ENCODE measurements around the gene LOXL4. TPM values are rescaled to one million over a fixed set of nuclear protein-coding genes. Genes with fewer than 3 reads are reported as not detected.

The LOXL4 gene
- total RNA-seq, 1 donor from 2014 or later = 0.26 TPM

- no peak for TF ChIP-seq CTCF (IDR thresholded peaks at IDR 0.05; ENCODE audit: insufficient read depth, low read length, severe bottlenecking)
- DNase-seq (ENCODE audit: low read depth) (no peak), FAIRE-seq (no peak)
- Histone ChIP-seq H3K36me3 (ENCODE audit: control insufficient read depth, insufficient read depth, low read length) (no peaks in the 10 kb centered on the region), H3K4me3 (ENCODE audit: low read depth, low read length) (no peak overlapping the region), H3K27me3 (ENCODE audit: control insufficient read depth, insufficient read depth, low read length) (no peaks in the 10 kb centered on the region)
Measured at GRCh38 chr10:98208925-98209324, 59.1 kb downstream of the LOXL4 start.

GRCh38 chr10:98205351-98205750, 62.6 kb downstream of the LOXL4 start:
- no peak for FAIRE-seq
- no peak for TF ChIP-seq CTCF (IDR thresholded peaks at IDR 0.05; ENCODE audit: insufficient read depth, low read length, severe bottlenecking)
- Histone ChIP-seq H3K36me3 (ENCODE audit: control insufficient read depth, insufficient read depth, low read length) (no peaks in the 10 kb centered on the region), H3K27me3 (ENCODE audit: control insufficient read depth, insufficient read depth, low read length) (no peaks in the 10 kb centered on the region), H3K4me3 (ENCODE audit: low read depth, low read length) (no peak overlapping the region)
- no peak for DNase-seq (ENCODE audit: low read depth)

GRCh38 chr10:98202378-98202777, 65.6 kb downstream of the LOXL4 start:
- Histone ChIP-seq H3K4me3 (ENCODE audit: low read depth, low read length) (no peak overlapping the region), H3K27me3 (ENCODE audit: control insufficient read depth, insufficient read depth, low read length) (no peaks in the 10 kb centered on the region), H3K36me3 (ENCODE audit: control insufficient read depth, insufficient read depth, low read length) (no peaks in the 10 kb centered on the region)
- no peak for FAIRE-seq
- no peak for TF ChIP-seq CTCF (IDR thresholded peaks at IDR 0.05; ENCODE audit: insufficient read depth, low read length, severe bottlenecking)
- no peak for DNase-seq (ENCODE audit: low read depth)

GRCh38 chr10:98201760-98202159, 66.2 kb downstream of the LOXL4 start:
- Histone ChIP-seq H3K27me3 (ENCODE audit: control insufficient read depth, insufficient read depth, low read length) (no peaks in the 10 kb centered on the region), H3K36me3 (ENCODE audit: control insufficient read depth, insufficient read depth, low read length) (no peaks in the 10 kb centered on the region), H3K4me3 (ENCODE audit: low read depth, low read length) (no peak overlapping the region)
- DNase-seq (ENCODE audit: low read depth) (no peak), FAIRE-seq (no peak)
- no peak for TF ChIP-seq CTCF (IDR thresholded peaks at IDR 0.05; ENCODE audit: insufficient read depth, low read length, severe bottlenecking)

Other genes starting within 250 kb of the LOXL4 start
- gene CRTAC1, start 237.6 kb downstream of the LOXL4 start, total RNA-seq = not detected in 2 replicates
- gene R3HCC1L, start 133.5 kb downstream of the LOXL4 start, total RNA-seq = 13.7 and 15.7 TPM in 2 replicates
- gene PYROXD2, start 147.0 kb upstream of the LOXL4 start, total RNA-seq = 0.77 and 1.1 TPM in 2 replicates
- 15.8 and 26.9 TPM in 2 replicates for gene HPS1, start 178.7 kb upstream of the LOXL4 start, total RNA-seq